NB4 (cell line): ENCODE results near the gene MBOAT2.

ENCODE experiments used
- POLR2A ChIP-seq: IDR thresholded peaks from 2 replicates; pipeline ENCODE4 v1.6.1; 2011; ENCODE audit warnings: mild to moderate bottlenecking; ENCODE audit not compliant: insufficient read length; ENCODE audit errors: extremely low read depth
- TF ChIP-seq, protein P1 (sequence below): IDR thresholded peaks from one replicate; pipeline ENCODE4 v1.5.1; 2012; ENCODE audit warnings: low read depth, low read length
- TF ChIP-seq, protein P2 (sequence below): IDR thresholded peaks from 2 replicates; pipeline ENCODE4 v1.6.1; 2011; ENCODE audit warnings: low read depth, low read length

DNA sequence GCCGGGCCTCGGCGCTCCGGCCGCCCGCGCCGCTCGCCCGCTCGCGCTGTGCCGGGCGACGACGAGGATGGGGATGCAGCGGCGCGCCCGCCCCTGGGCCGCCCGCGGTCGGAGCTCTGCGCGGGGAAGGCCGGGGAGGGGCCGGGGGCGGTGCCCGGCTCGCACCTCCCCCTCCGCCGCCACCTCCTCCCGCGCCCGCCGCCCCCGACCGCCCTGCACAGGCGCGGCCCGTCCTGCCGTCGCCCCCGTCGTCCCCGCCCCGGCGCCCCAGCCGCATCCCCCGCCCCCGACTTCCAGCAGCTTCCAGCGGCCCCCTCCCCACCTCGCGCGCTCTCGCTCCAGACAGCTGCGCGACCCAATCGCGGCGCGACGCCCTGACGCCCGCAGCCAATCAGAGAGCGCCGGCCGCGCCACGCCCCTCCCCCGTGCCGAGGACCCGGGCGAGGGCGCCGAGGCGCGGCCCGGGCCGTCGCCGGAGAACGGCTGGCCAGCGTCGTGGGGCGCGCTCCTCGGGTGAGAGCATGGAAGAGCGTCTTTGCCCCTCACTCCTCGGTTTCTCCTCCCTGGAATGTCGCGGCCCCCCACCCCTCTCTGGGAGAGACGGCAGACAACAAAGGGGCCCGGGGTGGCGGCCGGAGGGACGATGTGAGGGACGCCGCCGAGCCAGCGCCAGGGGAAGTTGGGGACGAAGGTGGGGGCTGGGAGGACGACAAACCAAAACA is at the start of gene MBOAT2:
- TF ChIP-seq, protein P1, sequence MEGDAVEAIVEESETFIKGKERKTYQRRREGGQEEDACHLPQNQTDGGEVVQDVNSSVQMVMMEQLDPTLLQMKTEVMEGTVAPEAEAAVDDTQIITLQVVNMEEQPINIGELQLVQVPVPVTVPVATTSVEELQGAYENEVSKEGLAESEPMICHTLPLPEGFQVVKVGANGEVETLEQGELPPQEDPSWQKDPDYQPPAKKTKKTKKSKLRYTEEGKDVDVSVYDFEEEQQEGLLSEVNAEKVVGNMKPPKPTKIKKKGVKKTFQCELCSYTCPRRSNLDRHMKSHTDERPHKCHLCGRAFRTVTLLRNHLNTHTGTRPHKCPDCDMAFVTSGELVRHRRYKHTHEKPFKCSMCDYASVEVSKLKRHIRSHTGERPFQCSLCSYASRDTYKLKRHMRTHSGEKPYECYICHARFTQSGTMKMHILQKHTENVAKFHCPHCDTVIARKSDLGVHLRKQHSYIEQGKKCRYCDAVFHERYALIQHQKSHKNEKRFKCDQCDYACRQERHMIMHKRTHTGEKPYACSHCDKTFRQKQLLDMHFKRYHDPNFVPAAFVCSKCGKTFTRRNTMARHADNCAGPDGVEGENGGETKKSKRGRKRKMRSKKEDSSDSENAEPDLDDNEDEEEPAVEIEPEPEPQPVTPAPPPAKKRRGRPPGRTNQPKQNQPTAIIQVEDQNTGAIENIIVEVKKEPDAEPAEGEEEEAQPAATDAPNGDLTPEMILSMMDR: no peak
- TF ChIP-seq, protein P2, sequence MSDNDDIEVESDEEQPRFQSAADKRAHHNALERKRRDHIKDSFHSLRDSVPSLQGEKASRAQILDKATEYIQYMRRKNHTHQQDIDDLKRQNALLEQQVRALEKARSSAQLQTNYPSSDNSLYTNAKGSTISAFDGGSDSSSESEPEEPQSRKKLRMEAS: no peak
- no peak for TF ChIP-seq POLR2A
